Endometrial microvascular endothelial cells (primary cell): ENCODE measurements around the gene BRPF1. TPM values are rescaled to one million over a fixed set of nuclear protein-coding genes. Genes with fewer than 3 reads are reported as not detected.
"Not testable (repeated sequence)": the region's sequence is repeated elsewhere in the genome, so short reads cannot be mapped to it uniquely, and the experiment has no call there.

ENCODE experiments used
- in situ Hi-C: cut with HindIII; loops from 2 replicates; pipeline ENCODE4 v1.10.0; 2017; ENCODE audit warnings: low sequenced_read_pairs, low pct_unique_long_range_greater_than_20kb; ENCODE audit errors: inconsistent ontology term
- total RNA-seq: library from RNA; depleted of rRNA; stranded (reverse); fragments of >200 nt; gene quantifications from one replicate; pipeline ENCODE4 v1.2.3, GENCODE V29; 2015; ENCODE audit errors: inconsistent ontology term

The BRPF1 gene
- total RNA-seq, 1 donor from 2014 or later = 16.2 TPM

DNA sequence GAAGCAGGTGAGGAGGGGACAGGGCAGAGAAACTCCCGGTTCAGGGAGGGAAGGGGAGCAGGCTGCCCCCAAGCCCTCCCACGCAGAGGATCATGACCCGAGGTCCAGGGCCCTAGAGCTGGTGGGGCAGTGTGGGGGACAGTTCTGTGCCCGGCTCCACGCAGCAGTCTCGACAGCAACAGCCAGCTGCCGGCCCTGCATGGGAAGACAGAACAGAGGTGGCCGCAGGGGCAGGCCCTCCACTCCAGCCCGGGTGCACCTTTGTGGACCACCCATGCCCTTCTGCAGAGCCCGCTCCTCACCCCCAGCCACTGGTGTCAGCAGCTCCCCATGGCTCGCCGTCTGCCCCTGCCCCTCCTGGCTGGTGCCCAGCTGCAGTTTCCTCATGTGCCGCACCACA lies 25.9 kb downstream of the BRPF1 start:
- in situ Hi-C loops = no loop called here

DNA sequence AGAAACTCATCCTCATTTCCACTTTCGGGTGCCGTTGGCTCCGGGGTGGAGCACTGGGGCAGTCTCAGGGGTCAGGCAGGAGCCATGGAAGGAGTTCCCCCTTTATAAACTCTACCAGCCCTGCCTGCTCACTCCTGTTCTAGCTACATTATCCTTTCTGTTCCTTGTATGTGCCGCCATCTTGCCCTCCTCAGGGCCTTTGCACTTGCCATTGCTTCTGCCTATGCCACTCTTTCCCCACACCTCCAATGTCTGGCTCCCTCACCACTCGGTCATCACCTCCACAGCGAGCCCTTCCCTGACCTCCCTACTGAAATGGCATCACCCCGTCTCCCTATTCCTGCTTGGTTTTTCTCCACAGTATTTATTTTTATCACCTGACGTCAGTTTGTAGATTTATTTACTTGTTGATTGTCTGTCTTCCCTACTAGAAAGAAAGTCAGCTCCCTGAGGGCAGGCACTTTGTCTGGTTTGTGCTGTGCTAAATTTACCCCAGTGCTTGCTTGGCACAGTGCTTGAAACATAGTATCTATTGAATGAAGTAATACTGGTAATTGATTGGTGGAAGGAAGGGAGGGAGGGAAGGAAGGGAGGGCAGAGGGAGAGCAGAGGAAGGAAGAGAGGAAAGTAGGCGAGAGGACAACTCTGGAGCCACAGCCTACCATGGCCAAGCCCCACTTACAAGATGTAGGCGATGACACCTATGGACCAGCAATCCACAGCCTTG lies 29.4 kb downstream of the BRPF1 start:
- in situ Hi-C loops = no loop called here

DNA sequence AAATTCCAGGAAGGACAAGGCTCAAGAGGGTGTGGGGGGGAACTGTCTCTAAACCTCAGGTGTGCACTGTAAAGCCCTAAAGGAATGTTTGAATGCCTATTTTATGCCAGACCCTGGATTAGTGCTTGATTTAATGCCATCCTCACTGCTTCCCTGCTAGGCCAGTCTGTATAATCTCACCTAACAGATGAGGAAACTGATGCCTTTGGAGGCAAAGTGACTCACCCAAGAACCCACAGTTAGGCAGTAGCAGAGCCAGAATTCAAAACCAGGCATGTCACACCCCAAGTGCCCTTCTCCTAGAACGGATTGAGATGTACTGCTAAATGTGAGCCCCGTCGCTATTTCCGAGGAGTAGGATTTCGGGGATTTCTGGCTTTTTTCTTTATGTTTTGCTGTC lies 30.4 kb downstream of the BRPF1 start:
- in situ Hi-C loops = no loop called here

DNA sequence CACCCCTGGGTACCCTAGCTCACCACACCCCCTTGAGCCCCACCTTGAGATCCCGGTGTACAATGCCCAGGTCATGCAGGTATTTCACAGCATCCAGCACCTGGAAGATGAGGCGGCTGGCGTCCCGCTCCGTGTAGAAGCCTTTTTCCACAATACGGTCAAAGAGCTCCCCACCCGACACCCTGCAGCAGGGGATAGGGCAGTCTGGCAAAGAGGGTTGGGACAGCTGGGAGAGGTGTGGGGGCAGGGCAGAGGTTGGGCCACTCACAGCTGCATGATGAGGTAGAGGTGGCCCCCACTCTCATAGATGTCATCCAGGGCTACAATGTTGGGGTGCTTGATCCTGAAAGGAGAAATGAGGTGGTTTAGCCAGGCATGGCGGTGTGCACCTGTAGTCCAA lies 31.3 kb downstream of the BRPF1 start:
- in situ Hi-C loops = no loop called here

DNA sequence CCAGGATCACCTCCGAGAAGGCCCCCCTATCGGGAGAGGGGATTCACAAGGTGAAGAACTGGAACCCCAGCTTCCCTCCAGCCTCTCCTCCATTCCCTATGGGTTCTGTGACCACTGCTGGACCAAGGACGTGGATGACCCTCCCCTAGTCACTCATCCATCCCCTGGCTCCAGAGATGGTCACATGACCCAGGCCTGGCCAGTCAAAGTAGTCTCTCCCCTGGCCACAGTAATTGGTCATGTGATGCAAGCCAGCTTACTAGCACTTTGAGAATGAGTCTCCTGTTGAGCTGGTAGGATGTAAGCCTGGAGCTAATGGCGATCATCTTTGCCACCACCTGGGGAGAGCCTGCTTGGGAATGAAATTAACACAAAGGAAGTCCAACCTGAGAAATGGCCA lies 34.3 kb downstream of the BRPF1 start:
- in situ Hi-C loops = no loop called here

DNA sequence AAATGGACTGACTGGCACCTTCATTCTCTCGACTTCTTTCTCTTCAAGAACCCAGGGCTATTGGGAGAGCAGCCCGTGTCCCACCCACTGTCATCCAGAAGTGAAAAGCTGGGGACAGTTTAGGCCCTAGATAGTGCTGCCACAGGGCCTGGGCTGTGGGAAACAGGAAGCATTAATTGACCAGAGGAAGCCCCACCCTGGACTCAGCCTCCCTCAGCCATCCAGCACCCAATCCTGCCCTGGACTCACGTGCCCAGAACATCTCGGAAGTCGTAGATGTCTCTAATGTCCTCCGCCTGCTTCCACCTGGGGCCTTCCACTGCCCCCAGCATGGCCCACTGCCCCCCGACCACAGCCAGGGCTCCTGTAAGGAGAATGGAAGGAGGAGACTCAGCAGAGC lies 35.9 kb downstream of the BRPF1 start:
- in situ Hi-C loops = no loop called here

DNA sequence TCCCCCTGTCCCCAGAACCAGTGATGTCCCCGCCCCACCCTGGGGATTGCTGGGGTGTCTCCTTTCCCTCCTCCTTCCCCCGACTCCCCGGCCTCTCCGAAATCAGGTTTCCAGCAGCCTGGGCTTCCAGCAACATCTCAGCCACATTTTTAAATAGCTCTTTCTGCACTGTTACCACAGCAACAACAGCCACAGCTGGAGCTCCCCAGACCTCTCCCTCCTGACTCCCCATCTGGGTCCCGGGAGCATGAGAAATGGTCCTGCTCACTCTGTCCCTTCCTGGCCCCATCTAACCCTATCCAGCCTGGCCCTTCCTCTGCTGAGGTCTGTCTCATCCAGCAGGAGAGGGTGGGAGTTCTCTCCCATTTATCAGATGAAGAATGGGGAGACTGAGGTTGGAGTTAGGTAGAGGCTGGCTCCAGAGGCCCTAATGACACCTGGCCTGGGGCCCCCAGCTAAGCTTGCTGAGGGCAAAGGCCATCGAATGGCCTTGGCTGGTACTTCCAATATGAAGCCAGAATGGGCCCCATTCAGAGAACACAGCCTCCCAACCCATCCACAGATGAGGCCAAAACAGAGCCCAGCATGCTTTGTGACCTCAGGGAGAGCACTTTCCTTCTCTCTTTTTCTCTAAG lies 36.7 kb downstream of the BRPF1 start:
- in situ Hi-C loops = no loop called here

DNA sequence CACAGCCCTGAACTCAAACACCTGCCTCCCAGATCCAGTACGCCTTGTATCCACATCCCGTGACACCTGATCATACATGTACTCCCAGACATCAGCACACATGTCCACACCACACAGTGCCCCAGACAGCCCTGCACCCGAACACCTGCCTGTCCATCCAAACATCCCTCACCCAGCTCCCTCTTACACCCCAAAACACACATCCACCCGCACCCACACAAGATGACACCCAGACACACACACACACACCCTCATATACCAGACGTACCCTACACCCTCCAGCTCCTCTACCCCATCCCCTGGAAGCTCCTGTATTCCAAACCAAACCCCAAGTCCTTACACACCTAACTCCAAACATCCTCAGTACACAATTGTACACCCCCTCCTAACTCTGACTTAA lies 37.5 kb downstream of the BRPF1 start:
- in situ Hi-C loops = no loop called here

DNA sequence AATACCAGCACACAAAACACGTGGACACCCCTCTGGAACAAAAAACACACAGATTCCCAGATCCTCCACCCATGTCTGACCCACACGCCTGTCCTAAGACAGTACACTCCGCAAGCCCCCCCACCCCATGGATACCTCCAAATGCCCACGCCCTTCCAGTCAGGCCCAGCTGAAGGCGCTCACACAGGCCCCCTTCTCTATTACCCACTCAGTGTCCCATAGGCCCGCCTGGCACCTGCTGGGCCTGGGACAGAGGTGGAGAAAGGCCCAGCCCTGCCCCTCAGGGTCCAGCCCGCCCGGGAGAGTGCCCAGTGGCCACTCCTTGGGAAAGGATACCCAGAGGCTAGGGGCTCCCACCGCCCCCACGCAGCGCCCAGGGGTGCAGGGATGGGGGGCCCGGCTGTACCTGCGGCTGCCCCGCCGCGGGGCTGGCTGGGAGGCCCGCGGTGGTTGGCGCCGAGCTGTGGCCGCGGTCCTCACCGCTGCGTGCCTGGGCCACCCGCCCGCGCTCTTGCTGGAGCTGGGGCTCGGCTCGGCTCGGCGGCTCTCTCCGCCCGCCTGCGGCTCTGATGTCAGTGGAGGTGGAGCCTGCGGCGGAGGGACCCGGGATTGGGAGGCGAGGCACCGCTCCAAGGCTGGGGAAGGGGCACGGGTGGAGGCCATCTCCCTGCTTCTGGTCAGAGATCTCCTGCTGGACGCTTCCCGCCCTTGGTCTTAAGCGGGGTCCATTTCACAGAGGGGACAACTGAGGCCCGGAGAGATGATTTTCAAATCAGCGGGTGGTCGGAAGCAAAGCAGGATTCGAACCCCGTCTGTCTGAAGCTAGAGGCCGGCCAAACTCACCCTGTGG lies 38.1 kb downstream of the BRPF1 start, which contains the start of gene CAMK1:
Gene CAMK1 (minus strand): TSS at position 522 of the 850 bp plus-strand sequence. CDS start 2,198 bp downstream, outside the sequence.
- in situ Hi-C loops = no loop called here

DNA sequence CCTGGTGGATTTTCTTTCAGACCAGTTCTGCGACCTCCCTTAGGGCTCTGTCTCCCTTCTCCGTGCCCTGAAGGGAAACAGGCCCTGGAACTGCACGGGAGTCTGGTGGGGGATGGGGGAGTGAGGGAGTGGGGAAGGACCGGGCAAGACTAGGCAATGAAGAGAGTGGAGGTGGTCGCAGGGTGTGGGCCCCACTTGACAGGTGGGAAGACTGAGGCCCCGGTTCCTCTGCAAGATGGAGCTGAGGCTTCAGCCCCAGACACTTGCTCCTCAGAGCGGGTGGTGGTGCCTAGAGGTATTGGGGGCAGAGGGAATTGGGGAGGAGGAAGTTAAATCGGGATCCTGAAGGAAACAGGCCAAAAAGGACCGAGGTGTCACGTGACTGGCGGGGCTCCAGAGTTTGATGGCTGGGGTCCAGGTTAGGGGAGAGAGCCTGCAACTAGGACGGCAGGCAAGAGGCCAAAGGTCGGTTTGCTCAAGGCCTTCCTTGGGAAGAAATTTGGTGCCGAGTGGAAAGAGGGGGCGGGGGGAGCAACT lies 38.8 kb downstream of the BRPF1 start:
- in situ Hi-C loops = no loop called here

DNA sequence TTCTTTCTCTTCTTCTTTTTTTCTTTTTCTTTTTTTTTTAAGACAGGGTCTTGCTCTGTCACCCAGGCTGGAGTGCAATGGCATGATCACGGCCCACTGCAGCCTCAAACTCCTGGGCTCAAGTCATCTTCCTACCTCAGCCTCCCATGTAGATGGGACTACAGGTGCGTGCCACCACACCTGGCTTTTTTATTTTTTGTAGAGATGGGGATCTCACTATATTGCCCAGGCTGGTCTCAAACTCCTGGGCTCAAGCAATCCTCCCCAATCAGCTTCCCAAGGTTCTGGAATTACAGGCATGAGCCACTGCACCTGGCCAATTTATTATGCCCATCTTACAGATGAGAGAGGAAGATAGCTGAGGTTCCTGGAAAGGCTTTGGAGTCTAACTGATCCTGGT lies 39.5 kb downstream of the BRPF1 start:
- in situ Hi-C loops = not testable (repeated sequence)

DNA sequence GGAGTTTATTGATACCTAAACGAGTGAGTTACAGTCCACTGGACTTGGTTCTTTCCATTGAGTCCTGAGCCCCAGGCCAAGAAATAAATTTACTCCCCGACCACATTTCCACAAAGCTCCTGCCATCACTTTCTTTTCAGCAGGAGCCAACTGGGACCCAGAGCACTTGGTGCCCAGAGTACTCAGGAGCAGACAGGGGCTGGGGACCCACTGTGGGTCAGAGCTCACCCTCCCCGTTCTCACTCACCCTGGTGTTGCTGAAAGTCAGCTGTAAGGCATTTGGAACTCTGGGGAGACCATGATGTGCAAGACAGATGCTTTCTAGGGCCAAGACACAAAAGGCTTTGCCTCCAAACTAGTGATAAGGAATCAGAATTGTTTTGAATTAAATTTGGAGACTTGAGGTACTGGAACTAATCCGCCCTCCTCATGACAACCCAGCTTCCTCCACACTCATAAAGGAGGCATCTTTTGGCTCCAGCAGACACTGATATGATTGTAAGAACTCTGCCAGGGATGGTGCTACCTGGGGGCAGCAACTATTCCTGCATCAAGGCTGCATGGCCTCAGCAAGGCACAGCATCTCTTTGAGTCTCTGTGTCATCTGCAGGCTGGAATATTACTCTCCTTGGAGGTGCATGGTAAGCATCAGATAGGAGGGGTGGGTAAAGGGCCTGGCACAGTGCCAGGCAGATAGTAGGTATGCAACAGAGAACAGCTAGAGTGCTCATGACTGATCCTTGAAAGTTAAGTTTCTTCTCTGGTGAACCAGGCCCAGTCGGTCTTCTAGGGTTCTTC lies 45.6 kb downstream of the BRPF1 start:
- in situ Hi-C loops = no loop called here

DNA sequence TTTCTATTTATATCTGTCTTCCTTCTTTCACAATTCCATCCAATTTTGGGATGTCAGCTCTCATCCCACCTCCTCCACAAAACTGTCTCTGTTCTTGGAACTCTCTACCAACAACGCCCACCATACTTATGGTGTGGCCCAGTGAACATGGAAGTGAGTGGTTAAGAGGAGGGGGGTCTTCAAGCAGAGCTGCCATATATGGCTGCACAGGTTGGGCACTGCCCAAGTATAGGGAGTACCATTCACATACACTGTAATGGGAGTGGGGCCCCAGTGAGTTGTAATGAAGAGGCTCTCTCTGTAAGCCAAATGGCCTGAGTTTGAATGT lies 46.1 kb downstream of the BRPF1 start:
- in situ Hi-C loops = no loop called here

DNA sequence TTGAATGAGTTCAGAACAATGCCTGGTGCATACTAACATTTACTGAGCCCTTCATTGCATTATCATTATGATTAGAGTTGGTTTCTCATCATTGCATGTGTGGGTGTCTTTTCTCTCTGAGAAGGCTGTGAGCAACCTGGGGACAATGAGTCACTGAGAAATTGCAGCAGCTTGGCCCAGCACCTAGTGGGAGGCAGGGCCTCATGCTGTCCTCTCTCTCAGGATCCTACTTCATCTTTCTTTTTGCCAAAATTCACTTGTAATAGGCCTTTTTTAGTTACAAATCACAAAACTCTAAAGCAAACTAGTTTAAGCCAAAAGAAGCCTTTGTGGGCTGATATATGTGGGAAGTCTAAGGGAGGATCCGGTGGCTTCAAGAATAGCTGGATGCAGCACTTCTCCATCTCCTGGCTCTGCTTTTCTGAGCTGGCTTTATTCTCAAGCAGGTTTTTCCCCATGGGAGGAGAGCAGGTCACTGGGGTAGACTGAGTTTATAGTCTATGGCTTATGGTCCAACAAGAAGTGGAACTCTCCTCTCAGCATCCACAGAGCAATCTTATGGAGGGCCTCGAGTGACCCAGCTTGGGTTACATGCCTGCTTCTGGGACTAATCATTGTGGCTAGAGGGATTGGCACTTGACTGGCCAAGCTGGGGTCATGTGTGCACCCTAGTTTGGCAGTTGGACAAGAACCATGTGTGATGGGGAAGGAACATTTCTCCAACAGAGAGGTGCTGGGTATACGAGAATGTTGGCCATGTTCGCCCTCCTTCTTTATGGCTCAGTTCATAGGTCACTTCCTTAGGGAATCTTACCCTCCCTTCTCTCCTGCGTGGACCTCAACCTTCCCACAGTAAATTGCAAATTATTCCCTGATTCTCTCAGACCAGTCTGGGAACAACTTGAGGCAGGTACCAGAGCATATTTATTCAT lies 46.9 kb downstream of the BRPF1 start:
- in situ Hi-C loops = no loop called here

DNA sequence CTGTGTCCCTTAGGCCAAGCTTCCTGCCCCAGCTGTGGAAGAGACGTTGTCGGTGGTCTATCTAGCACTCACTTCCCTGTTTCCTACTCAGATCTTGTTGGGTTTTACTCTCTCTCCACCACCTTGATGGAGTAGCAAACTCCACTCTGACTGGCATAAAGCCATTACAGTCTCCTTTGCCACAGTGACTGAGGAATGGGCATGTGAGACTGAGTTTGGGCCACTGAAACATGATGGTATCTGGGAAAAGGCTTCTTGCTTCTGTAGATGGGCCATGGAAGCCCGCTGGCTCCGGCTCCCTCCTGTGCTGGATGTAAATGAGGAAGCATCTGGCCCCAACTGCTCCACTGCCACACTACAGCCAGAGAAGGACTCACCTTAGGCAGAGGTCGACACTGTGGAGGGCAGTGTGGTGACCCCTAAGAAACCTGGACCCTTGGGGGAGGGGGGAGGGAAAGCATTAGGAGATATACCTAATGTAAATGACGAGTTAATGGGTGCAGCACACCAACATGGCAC lies 47.6 kb downstream of the BRPF1 start:
- in situ Hi-C loops = no loop called here

DNA sequence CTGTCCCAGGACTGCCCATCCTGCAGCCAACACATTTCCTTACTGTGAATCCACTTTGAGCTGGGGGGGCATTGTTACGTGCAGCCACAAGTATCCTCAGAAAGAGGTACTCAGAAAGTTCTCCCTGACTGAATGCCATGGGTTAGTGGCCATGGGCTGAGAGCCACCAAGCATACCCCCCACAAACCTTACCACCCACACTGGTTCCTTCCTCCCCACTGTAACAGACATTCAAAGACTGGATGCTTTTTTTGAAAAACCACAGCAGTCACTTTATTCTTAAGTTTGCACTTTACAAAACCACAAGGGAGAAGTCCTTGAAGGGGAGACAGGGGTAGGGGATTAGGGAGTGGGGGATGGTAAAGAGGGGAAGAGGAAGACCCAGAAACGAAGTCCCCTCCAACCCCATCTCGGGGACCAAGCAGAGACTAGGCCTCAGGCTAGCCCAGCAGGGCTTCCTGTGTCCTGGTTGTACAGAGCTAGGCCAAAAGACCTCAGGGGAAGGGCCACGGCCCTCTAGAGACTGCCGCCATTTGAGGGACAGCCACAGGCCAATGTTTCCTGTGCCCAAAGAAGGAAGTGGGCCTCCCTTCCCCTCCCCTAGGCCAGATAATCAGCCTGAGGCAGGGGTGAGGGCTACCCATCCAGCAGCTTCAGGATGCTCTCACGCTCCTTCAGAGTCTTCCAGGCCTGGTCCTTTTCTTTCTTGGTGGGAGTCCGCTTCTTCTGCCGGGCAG lies 48.4 kb downstream of the BRPF1 start:
- in situ Hi-C loops = no loop called here

DNA sequence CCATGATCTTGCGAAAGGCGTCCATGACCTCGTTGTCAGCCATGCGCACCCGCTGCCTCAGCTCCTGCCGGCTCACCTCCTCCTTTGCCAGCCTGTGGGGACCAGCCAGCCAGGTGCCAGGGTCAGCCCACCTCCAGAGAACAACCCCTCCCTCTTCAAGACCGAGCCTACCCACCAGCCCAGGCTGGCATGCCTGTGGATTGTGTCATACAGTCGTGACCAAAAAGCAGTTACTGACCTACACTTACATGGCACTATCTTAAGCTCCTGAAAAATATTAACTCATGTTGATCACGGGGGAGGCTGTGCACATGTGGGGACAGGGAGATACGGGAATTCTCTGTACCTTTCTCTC lies 48.9 kb downstream of the BRPF1 start:
- in situ Hi-C loops = no loop called here
